Mammary epithelial cell (primary cell): ENCODE data around the gene ZNF674.

Experiments
- EZH2 ChIP-seq: IDR thresholded peaks from 2 replicates; pipeline ENCODE4 v1.6.1; 2012; ENCODE audit warnings: low read length, inconsistent platforms, borderline replicate concordance
- TF ChIP-seq, protein P1 (sequence below), 2 donors: IDR thresholded peaks in 1 of 2; conservative IDR thresholded peaks in 1 of 2; 2 replicates each; pipeline ENCODE4 v1.5.1; 2011 to 2012; ENCODE audit warnings: inconsistent platforms in 2 of 2, low read length in 2 of 2, mild to moderate bottlenecking in 2 of 2, control low read depth in 1 of 2, low read depth in 1 of 2; ENCODE audit not compliant: insufficient read depth in 1 of 2; ENCODE audit errors: extremely low read depth in 1 of 2

DNA sequence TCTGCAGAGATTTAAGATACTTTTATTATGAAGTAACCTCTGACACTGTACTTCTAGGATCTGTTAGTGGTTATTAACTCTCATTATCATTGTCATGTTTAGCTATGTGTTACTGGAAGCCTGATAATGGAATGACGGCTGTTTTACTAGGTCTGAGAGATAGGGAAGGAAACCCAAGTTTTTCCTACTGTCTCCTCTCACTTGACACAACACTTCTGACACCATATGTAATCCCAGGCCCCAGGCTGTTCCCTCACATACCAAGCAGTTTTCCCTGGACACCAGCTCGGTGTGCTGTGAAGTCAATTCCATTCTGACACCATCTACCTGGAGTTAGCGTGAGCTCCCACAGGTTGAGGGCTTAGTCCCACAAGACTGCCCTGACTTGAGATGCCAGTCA, 85.6 kb downstream of the ZNF674 start:
- TF ChIP-seq, protein P1, sequence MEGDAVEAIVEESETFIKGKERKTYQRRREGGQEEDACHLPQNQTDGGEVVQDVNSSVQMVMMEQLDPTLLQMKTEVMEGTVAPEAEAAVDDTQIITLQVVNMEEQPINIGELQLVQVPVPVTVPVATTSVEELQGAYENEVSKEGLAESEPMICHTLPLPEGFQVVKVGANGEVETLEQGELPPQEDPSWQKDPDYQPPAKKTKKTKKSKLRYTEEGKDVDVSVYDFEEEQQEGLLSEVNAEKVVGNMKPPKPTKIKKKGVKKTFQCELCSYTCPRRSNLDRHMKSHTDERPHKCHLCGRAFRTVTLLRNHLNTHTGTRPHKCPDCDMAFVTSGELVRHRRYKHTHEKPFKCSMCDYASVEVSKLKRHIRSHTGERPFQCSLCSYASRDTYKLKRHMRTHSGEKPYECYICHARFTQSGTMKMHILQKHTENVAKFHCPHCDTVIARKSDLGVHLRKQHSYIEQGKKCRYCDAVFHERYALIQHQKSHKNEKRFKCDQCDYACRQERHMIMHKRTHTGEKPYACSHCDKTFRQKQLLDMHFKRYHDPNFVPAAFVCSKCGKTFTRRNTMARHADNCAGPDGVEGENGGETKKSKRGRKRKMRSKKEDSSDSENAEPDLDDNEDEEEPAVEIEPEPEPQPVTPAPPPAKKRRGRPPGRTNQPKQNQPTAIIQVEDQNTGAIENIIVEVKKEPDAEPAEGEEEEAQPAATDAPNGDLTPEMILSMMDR (conservative IDR thresholded peaks at IDR 0.05 in 1 of 2, IDR thresholded peaks at IDR 0.05 in 1 of 2; ENCODE audit: extremely low read depth in 1 of 2, insufficient read depth in 1 of 2, low read depth in 1 of 2, low read length in 2 of 2): no peak
- no peak for TF ChIP-seq EZH2
